ACC112 (cell line): Measurements from ENCODE around the gene CD200.
"Not testable (repeated sequence)": the region's sequence is repeated elsewhere in the genome, so short reads cannot be mapped to it uniquely, and the experiment has no call there.

Experiments
- H2AFZ ChIP-seq: fragments of 200-600 bp; sonication (generic); one replicate; pipeline ENCODE4 v1.6.0; 2017; ENCODE audit warnings: antibody characterized with exemption, low read length; ENCODE audit not compliant: unreplicated experiment
- H3K27ac ChIP-seq: fragments of 200-600 bp; sonication (generic); 2 replicates; pipeline ENCODE4 v1.5.1; 2014; ENCODE audit warnings: low read depth, mild to moderate bottlenecking, antibody characterized with exemption, low read length, moderate library complexity
- H3K27me3 ChIP-seq: fragments of 200-600 bp; sonication (generic); 2 replicates; pipeline ENCODE4 v1.6.1; 2014; ENCODE audit warnings: mild to moderate bottlenecking, antibody characterized with exemption, low read length, moderate library complexity, mixed read lengths; ENCODE audit not compliant: insufficient read depth
- H3K36me3 ChIP-seq: fragments of 200-600 bp; sonication (generic); 2 replicates; pipeline ENCODE4 v1.6.1; 2016; ENCODE audit warnings: mild to moderate bottlenecking, antibody characterized with exemption, low read length, moderate library complexity, mixed read lengths; ENCODE audit not compliant: insufficient read depth
- H3K4me1 ChIP-seq: fragments of 200-600 bp; sonication (generic); one replicate; pipeline ENCODE4 v1.6.1; 2016; ENCODE audit warnings: low read length, mixed read lengths; ENCODE audit not compliant: insufficient read depth, unreplicated experiment, control insufficient read depth
- H3K4me3 ChIP-seq: fragments of 200-600 bp; sonication (generic); 2 replicates; pipeline ENCODE4 v1.5.1; 2014; ENCODE audit warnings: mild to moderate bottlenecking, low read depth, low read length
- H3K79me2 ChIP-seq: fragments of 200-600 bp; sonication (generic); one replicate; pipeline ENCODE4 v1.6.0; 2016; ENCODE audit warnings: low read length; ENCODE audit not compliant: control insufficient read depth, unreplicated experiment, insufficient read depth

Gene CD200

DNA sequence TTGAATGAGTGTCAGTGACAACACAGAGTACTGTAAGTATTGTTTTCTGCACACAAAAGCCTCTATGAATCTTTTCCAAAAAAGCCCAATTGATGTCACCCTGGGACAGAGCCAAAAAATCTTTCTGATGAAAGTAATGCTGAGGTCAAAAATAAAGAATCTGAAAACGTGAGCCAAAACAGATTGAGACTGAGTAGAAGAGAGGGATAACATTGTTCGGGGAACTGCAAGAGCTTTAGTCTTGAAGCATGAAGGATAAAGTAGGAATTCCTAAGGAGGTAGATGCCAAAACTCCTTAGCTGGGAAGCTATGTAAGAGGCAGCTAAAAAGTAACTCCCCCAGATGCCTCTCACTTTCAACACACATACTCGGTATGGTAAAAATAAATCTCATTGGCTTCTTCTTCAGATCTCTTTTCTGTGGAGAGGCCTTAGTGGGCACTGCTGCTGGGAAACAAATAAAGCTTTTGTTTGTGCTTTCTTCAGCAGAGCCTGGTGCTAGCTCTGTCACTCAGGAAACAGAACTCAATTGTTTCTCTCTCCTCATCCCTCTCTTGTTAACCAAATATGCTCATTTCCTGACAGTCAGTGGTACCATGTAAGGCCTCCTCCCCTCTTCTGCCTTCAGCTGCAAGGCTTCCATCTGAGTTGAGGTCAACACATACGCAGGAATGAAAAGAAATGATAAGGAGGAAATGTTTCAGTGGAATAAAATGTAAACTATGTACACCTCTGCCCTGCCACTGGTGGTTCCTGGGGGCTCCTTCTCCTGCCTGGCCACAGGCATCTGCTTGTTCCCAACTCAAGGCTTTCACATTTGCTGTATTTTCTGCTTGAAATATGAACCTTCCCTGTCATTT, 58.1 kb downstream of the CD200 start:
- Histone ChIP-seq H3K36me3 (peaks cover 6% of the 10 kb centered on the region; the same call in 1 of the 2 replicates), H3K27ac (peak overlapping the region; percentile 100), H2AFZ (peak overlapping the region; percentile 79), H3K27me3 (no peaks in the 10 kb centered on the region), H3K4me3 (peak overlapping the region; percentile 56), H3K4me1 (peaks cover 33% of the 10 kb centered on the region), H3K79me2 (no peaks in the 10 kb centered on the region)

DNA sequence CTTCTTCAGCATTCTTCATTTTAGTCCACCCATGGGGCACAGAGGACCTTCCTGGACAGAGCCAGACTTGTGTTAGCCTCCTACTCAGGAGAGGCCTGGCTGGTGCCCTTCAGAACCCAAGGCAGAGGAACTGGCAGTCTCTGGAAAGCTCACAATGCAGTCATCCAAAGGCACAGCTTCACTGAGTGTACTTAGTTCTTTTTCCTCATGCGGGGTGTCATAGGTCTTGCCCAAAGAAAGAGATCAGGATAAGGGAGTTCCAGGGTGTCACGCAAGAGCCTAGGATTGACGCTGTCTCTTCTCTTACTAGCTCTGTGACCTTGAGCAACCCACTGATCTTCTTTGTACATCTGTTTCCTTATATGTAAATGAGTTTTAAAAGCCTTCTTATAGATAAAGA, 58.7 kb downstream of the CD200 start:
- no peaks in the 10 kb centered on the region for H3K27me3 ChIP-seq
- no peaks in the 10 kb centered on the region for H3K79me2 ChIP-seq
- peak overlapping the region; percentile 100 for H3K27ac ChIP-seq
- H3K36me3 ChIP-seq, result peaks cover 6% of the 10 kb centered on the region; the same call in 1 of the 2 replicates
- peak overlapping the region; percentile 56; the same call in 1 of the 2 replicates for H3K4me3 ChIP-seq
- H3K4me1 ChIP-seq, result peaks cover 33% of the 10 kb centered on the region
- peak overlapping the region; percentile 79 for H2AFZ ChIP-seq

DNA sequence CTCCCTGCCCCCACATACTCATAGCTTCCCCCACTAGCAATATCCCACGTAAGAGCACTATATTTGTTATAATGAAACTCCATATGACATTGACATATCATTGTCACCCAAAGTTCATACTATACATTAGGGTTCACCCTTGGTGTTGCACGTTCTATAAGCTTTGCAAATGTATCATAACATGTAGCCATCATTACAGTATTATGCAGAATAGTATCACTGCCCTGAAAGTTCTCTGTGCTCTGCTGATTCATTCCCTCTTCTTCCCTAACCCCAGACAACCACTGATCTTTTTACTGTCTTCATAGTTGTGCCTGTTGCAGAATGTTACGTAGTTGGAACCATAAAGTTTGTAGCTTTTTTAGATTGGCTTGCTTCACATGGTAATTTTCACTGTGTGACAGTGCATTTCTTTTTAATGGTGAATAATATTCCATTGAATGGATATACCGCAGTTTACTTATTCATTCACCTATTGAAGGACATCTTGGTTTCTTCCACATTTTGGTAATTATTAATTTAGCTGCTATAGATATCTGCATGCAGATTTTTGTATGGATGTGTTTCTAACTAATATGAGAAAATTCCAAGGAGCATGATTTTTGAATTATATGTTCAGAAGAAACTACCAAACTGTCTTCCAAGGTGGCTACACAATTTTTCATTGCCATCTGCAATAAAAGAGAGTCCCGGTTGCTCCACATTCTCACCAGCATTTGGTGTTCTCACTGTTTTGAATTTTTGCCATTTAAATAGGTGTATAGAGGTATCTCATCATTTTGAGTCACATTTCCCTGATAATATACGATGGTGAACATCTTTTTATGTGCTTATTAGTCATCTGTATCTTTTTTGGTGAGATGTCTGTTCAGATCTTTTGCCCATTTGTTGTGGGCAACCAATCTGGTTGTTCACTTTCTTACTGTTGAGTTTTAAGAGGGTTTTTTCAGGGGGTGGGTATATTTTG, 59.7 kb downstream of the CD200 start:
- Histone ChIP-seq H3K79me2 (no peaks in the 10 kb centered on the region), H3K27me3 (no peaks in the 10 kb centered on the region), H3K27ac (peak overlapping the region; percentile 100), H3K4me1 (peaks cover 33% of the 10 kb centered on the region), H3K4me3 (no peak overlapping the region), H3K36me3 (peaks cover 6% of the 10 kb centered on the region; the same call in 1 of the 2 replicates), H2AFZ (no peak overlapping the region)

DNA sequence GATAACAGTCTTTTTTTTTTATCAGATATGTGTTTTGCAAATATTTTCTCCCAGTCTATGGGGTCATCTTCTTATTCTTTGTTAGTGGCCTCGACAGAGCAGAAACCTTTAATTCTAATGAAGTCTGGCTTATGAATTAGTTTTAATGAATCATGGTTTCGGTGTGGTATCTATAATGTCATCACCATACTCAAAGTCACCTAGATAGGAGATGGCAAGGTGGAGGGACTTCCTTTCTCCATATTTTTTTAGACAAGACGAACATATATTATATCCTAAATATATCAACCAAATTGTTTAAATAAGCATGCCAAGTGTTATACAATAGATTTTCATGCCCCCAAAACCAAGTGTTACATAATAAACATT, 60.4 kb downstream of the CD200 start:
- H3K27me3 ChIP-seq, result no peaks in the 10 kb centered on the region
- no peaks in the 10 kb centered on the region for H3K79me2 ChIP-seq
- peak overlapping the region; percentile 61 for H2AFZ ChIP-seq
- H3K4me1 ChIP-seq, result peaks cover 33% of the 10 kb centered on the region
- no peak overlapping the region for H3K27ac ChIP-seq
- H3K36me3 ChIP-seq, result peaks cover 6% of the 10 kb centered on the region; the same call in 1 of the 2 replicates
- H3K4me3 ChIP-seq, result no peak overlapping the region

DNA sequence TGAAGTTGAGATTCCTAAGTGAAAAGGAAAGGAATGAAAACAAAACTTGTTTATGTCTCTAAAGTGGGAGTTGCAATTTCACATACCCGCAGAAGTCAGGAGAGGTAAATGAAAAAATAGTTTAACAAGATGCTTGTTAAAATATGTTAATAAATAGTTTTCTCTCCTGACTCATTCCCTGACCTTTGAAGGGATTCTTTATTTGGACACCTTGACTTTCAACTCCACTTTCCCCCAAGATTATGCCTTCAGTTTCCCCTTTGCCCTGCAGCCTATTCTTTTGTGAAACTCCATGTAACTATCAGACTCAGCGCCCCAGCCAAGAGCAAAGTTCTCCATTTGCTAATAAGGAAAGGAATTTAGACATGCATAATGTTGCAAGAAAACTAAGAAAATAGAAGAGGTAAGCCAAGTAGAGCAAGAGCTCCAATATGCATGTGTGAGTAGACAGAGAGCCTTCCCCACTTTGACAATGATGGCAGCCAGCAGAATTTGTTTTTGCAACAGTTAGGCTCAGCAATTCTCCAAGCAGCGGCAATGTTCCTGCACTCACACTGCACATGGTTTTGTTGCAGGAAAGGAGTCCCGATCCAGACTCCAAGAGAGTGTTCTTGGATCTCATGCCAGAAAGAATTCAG, 61.2 kb downstream of the CD200 start:
- no peaks in the 10 kb centered on the region for H3K79me2 ChIP-seq
- H3K36me3 ChIP-seq, result peaks cover 6% of the 10 kb centered on the region; the same call in 1 of the 2 replicates
- peaks cover 33% of the 10 kb centered on the region for H3K4me1 ChIP-seq
- no peak overlapping the region for H3K27ac ChIP-seq
- H3K4me3 ChIP-seq, result no peak overlapping the region
- peak overlapping the region; percentile 61 for H2AFZ ChIP-seq
- H3K27me3 ChIP-seq, result no peaks in the 10 kb centered on the region

DNA sequence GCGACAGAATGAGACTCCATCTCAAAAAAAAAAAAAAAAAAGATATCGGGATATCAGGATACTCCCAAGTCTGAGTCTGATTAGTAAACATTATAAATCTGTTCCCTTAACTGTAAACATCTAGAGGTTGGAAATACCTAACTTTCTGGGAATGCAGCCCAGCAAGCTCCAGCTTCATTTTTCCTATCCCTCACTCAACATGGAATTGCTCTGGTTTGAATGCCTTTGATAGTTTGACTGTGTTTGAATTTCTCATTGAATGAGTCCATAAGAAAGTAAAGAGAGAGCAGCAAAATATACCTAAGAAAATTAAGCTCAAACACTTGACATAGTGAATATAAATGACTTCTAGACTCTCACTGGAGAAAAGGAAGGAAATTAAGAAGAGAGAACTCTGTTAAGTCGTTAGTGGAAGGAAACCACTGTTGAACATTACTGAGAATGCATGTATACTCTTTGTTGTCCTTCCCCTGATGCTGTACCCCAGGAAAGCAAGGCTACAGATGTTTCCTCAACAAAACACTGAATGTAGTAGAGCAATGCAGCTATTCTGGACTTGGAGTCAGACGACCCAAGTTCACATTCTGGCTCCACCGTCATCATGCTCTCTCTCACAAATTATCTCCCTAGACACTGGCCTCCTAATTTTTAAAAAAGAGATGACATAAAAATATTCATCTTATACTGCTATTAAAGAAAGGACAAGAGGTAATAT, 62.4 kb downstream of the CD200 start:
- Histone ChIP-seq H3K79me2 (no peaks in the 10 kb centered on the region), H2AFZ (no peak overlapping the region), H3K36me3 (peaks cover 6% of the 10 kb centered on the region; the same call in 1 of the 2 replicates), H3K4me3 (no peak overlapping the region), H3K4me1 (peaks cover 22% of the 10 kb centered on the region), H3K27me3 (no peaks in the 10 kb centered on the region), H3K27ac (no peak overlapping the region)

DNA sequence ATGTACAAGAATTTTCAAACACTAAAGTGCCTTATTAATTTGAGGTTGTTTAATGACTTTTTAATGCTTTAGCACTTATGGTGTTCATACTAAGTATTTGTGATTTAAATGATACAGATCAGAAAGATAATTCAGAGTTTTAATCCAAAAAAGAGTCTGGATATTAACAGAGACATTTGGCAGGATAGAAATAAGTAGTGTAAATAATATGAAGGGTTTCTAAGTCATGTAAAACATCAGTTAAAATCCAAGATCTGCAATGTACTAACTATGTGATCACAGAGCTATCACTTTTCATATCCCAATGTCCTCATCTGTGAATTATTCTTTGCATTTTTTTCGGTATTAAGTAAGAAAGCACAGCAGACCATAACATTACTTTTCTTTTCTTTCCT, 62.9 kb downstream of the CD200 start:
- peaks cover 6% of the 10 kb centered on the region; the same call in 1 of the 2 replicates for H3K36me3 ChIP-seq
- H3K79me2 ChIP-seq, result no peaks in the 10 kb centered on the region
- H3K4me3 ChIP-seq, result no peak overlapping the region
- peaks cover 17% of the 10 kb centered on the region for H3K4me1 ChIP-seq
- H3K27ac ChIP-seq, result no peak overlapping the region
- H2AFZ ChIP-seq, result no peak overlapping the region
- no peaks in the 10 kb centered on the region for H3K27me3 ChIP-seq

DNA sequence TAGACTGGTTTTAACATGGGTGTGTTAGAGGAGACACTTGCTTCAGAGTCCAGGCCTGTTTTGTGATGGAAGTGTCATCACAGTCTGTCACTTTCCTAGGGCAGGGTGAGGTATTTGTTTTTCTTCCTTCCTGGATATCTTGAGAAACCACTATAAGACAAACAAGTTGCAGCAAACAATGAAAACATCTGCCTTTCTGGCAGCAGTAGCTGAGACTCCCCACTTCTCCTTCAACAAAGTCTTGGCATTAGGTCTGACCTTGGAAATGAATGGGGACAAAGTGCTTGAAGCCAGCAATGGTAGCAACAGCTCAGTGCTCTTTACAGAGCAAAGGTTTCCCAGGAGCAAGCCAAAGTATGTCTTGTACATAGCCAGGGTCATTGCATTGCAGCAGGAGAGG, 64.6 kb downstream of the CD200 start:
- Histone ChIP-seq H3K36me3 (peaks cover 3% of the 10 kb centered on the region; the same call in 1 of the 2 replicates), H3K4me3 (no peak overlapping the region), H3K27me3 (no peaks in the 10 kb centered on the region), H3K27ac (no peak overlapping the region), H3K79me2 (no peaks in the 10 kb centered on the region), H3K4me1 (peaks cover 5% of the 10 kb centered on the region), H2AFZ (no peak overlapping the region)

DNA sequence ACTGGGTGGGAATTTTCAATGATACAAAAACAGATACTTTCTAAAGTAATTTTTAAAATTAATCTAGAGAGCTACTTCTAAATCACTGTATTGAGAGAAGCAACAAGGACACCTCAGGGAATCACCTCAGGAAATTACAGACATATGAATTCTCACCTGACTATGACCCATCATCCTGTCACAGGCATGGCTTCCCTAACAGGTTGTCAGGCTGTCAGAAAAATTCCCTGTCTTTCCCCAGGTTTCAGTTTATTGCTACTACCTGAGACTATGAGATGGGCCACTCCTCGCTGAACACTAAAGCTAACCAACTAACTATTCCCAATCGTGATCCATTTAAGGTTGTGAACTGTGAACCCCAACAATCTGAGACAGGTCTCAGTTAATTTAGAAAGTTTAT, 66.1 kb downstream of the CD200 start:
- Histone ChIP-seq H3K27me3 (no peaks in the 10 kb centered on the region), H3K36me3 (no peaks in the 10 kb centered on the region), H3K27ac (no peak overlapping the region), H3K79me2 (no peaks in the 10 kb centered on the region), H2AFZ (no peak overlapping the region), H3K4me1 (peaks cover 3% of the 10 kb centered on the region), H3K4me3 (no peak overlapping the region)

DNA sequence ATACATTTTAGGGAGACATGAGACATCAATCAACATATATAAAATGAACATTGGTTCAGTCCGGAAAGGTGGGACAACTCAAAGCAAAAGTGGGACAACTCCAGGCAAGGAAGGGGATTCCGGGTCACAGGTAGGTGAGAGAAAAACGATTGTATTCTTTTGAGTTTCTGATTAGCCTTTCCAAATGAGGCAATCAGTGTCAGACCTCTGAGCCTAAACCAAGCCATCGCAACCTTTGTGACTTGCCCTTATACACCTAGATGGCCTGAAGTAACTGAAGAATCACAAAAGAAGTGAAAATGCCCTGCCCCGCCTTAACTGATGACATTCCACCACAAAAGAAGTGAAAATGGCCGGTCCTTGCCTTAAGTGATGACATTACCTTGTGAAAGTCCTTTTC, 66.6 kb downstream of the CD200 start:
- H3K4me3 ChIP-seq, H3K27ac ChIP-seq: not testable (repeated sequence)

More for the DNA sequence above, 66.6 kb downstream of the CD200 start:
- not testable (repeated sequence) for H3K36me3 ChIP-seq, H3K4me1 ChIP-seq, H3K79me2 ChIP-seq, H3K27me3 ChIP-seq, H2AFZ ChIP-seq
